ENCODE measurements around the gene FLYWCH1.

FLYWCH1 gene

DNA sequence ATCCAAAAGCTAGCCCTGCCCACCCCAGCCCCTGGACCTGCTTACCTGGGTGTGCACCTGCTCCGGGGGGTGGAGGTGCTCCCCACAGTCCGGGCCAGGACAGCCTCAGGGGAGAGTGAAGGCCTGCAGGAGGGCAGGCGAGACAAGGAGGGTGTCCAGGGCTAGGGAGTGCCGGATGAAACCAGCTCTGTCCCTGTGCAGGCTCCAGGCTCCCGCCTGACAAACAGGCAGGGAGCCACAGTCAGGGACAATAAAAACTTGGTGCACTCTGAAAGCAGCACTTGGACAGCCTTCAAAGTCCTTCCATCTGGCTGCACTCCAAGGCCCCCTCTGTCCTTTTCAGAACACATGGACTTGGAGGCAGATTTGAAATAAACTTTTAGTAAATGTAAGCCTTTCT lies 61.4 kb downstream of the FLYWCH1 start:
- peak overlapping the region in 7 of 11 experiments; percentile 3 to 66 (median 55); a peak in 13 of 22 replicates for H3K27ac ChIP-seq
- no peaks in the 10 kb centered on the region for H3K27me3 ChIP-seq
- H3K4me2 ChIP-seq, result peak overlapping the region; percentile 92 to 99 (median 96)
- H4K20me1 ChIP-seq, result peaks cover 39 to 96% (median 86%) of the 10 kb centered on the region in 11 experiments
- peaks cover 0 to 73% (median 34%) of the 10 kb centered on the region in 11 experiments; a peak in 12 of 22 replicates for H3K36me3 ChIP-seq
- H3K4me3 ChIP-seq, result peak overlapping the region in 7 of 10 experiments; percentile 77 to 98 (median 93); a peak in 14 of 20 replicates
- H3K9ac ChIP-seq, result peak overlapping the region in 8 of 11 experiments; percentile 33 to 92 (median 88); a peak in 17 of 22 replicates
- no peaks in the 10 kb centered on the region for H3K9me3 ChIP-seq (replicated peaks in 1 of 11)
- H3K4me1 ChIP-seq, result peaks cover 63 to 91% (median 89%) of the 10 kb centered on the region in 10 experiments
- no peak for TF ChIP-seq Cebpa-rat (IDR thresholded peaks at IDR 0.05)

DNA sequence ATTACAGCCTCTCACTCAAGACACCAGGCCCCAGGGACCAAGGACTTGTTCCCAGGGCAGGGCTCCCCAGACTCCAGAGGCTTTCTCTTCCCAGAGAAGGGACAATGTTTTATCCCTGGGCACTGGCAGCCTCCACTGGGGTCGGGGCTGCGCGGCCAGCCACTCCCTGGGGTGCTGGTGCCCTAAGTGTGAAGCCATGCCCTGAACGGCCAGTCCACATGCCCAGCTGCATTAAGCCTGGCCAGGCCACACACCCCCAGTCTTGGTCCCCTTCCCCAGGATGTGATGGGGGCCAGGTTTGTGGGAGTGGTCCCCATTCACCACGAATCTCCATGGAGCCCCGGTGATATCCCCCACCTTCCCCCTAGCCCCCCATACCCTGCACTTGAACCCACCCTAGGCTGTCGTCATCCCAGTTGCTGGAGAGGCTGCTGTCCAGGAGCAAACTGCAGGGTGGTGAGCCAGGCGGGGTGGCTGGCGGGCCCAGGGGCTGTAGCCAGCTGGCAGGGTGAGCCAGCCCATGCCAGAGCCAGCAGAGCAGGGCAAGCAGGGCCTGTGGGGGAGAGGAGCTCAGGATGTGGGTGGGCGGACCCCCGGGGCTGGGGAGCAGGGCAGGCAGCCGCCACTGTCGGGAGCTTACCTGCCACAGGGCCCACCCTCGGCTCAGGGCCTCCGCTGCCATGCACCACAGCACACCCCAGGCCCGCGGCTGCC lies 62.0 kb downstream of the FLYWCH1 start:
- Histone ChIP-seq H3K27ac (peak overlapping the region in 7 of 11 experiments; percentile 3 to 66 (median 55); a peak in 12 of 22 replicates), H3K36me3 (peaks cover 0 to 79% (median 38%) of the 10 kb centered on the region in 11 experiments; a peak in 12 of 22 replicates), H3K4me2 (peak overlapping the region; percentile 92 to 99 (median 96)), H3K9ac (peak overlapping the region in 9 of 11 experiments; percentile 2 to 92 (median 88); a peak in 17 of 22 replicates), H3K9me3 (replicated peaks in 1 of 11) (no peaks in the 10 kb centered on the region), H3K4me3 (peak overlapping the region in 7 of 10 experiments; percentile 17 to 98 (median 93); a peak in 14 of 20 replicates), H4K20me1 (peaks cover 39 to 93% (median 85%) of the 10 kb centered on the region in 11 experiments), H3K4me1 (peaks cover 57 to 89% (median 89%) of the 10 kb centered on the region in 10 experiments), H3K27me3 (no peaks in the 10 kb centered on the region)
- TF ChIP-seq Cebpa-rat (IDR thresholded peaks at IDR 0.05), result no peak

DNA sequence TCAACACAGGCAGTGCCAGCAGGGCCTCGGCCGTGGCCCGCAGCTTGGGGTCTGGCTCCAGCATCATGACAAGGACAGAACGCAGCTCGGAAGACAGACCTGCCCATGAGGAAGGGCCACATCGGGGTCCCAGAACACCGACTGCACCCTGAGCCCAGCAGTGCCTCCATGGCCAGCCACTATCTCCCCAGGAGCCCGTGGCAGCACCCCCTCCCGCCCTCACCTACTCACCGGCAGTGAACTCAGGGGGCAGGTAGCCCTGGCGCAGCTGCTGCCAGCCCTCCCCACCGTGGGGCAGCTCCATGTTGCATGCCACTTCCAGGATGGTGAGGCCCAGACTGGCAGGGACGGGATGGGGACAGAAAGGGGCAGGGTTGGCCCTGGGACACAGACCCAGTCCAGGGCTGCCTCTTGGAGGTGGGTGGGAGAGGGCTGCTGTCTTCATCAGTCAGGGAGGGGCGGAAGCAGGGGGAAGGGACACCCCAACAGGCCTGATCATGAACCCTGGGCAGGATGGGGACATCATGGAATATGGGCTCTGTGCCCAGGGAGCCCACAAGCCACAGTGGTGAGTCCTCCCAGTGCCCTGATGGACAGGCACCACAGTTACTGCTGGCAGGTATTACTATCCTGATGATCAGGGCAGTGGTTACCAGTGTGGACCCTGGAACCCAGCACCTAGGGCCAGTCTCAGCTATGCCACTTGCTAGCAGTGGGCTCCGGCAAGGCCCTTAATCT lies 62.8 kb downstream of the FLYWCH1 start:
- Histone ChIP-seq H3K4me2 (peak overlapping the region; percentile 92 to 99 (median 96)), H3K4me1 (peaks cover 59 to 95% (median 94%) of the 10 kb centered on the region in 10 experiments), H3K27me3 (no peaks in the 10 kb centered on the region), H3K4me3 (peak overlapping the region in 7 of 10 experiments; percentile 17 to 98 (median 93); a peak in 12 of 20 replicates), H3K9me3 (replicated peaks in 1 of 11) (no peaks in the 10 kb centered on the region), H3K36me3 (peaks cover 0 to 79% (median 40%) of the 10 kb centered on the region in 11 experiments; a peak in 12 of 22 replicates), H4K20me1 (peaks cover 39 to 90% (median 84%) of the 10 kb centered on the region in 11 experiments), H3K27ac (peak overlapping the region in 7 of 11 experiments; percentile 3 to 66 (median 55); a peak in 11 of 22 replicates), H3K9ac (peak overlapping the region in 9 of 11 experiments; percentile 2 to 92 (median 86); a peak in 15 of 22 replicates)
- TF ChIP-seq Cebpa-rat (IDR thresholded peaks at IDR 0.05), result no peak

DNA sequence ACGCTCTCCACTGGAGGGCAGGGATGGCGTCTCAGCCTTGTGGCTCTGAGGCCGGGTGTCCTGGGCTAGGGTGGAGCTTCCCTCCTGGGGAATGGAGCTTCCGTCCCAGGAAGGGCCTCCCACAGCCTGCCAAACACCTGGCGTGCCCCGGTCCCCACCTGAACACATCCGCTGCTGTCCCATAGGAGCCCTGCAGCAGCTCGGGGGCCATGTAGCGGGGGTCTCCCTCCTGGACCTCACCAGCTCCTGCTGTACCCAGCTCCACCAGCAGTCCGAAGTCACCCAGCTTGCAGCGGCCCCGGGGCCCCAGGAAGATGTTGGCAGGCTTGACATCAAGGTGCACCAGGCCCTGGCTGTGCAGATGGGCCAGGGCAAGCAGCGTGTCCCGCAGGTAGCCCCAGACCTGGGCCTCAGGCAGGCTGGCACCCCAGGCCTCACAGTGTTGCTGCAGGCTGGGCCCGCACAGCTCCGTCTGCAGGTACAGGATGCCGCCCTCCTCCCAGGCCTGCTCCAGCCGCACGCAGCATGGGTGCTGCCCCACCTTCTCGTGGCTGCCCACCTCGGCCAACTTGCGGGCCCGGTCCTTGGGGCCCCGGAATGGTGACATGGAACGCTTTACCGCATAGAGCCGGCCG lies 63.5 kb downstream of the FLYWCH1 start:
- Histone ChIP-seq H3K4me1 (peaks cover 62 to 96% (median 96%) of the 10 kb centered on the region in 10 experiments), H3K27ac (peak overlapping the region in 2 of 11 experiments; percentile 58 to 65; a peak in 2 of 22 replicates), H4K20me1 (peaks cover 38 to 85% (median 80%) of the 10 kb centered on the region in 11 experiments), H3K4me2 (peak overlapping the region; percentile 92 to 99 (median 96); a peak in 21 of 22 replicates), H3K9ac (peak overlapping the region in 8 of 11 experiments; percentile 33 to 92 (median 87); a peak in 11 of 22 replicates), H3K27me3 (no peaks in the 10 kb centered on the region), H3K36me3 (peaks cover 0 to 79% (median 40%) of the 10 kb centered on the region in 11 experiments; a peak in 12 of 22 replicates), H3K4me3 (peak overlapping the region in 3 of 10 experiments; percentile 10 to 77 (median 14); a peak in 2 of 20 replicates), H3K9me3 (replicated peaks in 1 of 11) (no peaks in the 10 kb centered on the region)
- TF ChIP-seq Cebpa-rat (IDR thresholded peaks at IDR 0.05), result no peak

DNA sequence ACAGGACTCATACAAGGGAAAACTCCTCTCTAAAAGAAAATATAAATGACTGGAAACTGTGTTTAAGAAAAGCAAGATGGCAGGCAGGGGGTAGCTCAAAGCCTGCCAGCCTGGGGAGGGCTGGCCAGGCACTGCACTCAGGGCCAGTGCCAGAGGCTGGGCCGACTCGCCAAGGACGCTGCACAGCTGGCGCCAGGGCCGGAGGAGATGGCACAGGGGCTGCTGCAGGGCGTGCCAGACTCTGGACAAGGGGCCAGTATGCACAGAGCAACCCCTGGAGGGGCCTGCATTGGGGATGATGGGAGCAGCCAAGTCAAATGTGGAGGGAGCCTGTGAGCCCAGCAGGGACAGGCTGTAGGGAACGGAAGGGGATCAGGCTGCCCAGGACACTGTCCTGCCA lies 64.5 kb downstream of the FLYWCH1 start:
- Histone ChIP-seq H4K20me1 (peaks cover 29 to 76% (median 71%) of the 10 kb centered on the region in 11 experiments), H3K27ac (0 out of 22 replicates have a peak overlapping the region, but pooled peaks of 1 of the 11 experiments have one; percentile 12), H3K4me3 (0 out of 20 replicates have a peak overlapping the region, but pooled peaks of 1 of the 10 experiments have one; percentile 3), H3K4me2 (peak overlapping the region in 9 of 11 experiments; percentile 92 to 99 (median 96); a peak in 18 of 22 replicates), H3K27me3 (no peaks in the 10 kb centered on the region), H3K9ac (peak overlapping the region in 5 of 11 experiments; percentile 0 to 92 (median 88); a peak in 8 of 22 replicates), H3K4me1 (peaks cover 58 to 94% (median 92%) of the 10 kb centered on the region in 10 experiments), H3K9me3 (replicated peaks in 1 of 11) (no peaks in the 10 kb centered on the region), H3K36me3 (peaks cover 0 to 73% (median 40%) of the 10 kb centered on the region in 11 experiments; a peak in 12 of 22 replicates)
- TF ChIP-seq Cebpa-rat (IDR thresholded peaks at IDR 0.05), result no peak

DNA sequence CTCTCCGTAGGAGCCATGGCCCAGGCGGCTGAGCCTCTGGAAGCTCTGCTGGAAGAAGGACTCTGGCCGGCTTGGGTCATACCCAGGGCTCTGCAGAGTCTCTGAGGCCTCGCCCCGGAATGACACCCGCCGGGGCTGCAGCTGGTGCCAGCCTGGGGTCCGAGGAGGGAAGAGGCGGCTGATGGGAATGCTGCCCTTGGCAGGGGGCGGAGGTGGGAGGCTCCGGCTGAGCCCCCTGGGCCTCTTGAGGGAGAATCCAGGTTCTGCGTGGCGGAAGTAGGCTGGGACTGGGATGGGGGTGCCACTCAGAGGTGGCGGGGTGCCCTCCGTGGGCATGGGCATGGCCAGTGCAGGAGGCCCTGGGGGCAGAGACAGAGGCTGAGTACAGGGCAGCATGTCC lies 64.9 kb downstream of the FLYWCH1 start:
- peaks cover 0 to 69% (median 40%) of the 10 kb centered on the region in 11 experiments; a peak in 12 of 22 replicates for H3K36me3 ChIP-seq

DNA sequence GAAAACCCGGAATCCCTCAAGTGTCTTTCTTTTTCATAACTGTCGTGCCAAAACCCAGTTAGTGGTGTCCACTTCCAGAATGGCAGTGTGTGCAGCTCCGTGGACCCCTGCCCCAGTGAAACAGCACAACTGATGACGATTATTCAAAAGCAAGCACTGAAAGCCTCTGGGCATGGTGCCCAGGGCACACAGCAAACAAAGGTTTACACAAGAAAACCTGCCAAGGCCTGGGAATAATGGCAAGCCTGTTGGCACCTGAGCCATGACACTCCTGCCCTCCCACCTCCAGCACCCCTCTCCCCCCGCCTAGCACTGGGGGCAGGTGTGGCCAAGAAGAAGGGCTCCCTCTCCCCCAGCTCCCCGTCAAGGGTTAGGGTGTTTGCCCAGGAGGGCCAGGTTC lies 65.7 kb downstream of the FLYWCH1 start:
- H3K36me3 ChIP-seq, result peaks cover 0 to 61% (median 40%) of the 10 kb centered on the region in 11 experiments; a peak in 12 of 22 replicates
- H3K4me2 ChIP-seq, result peak overlapping the region in 9 of 11 experiments; percentile 13 to 99 (median 96); a peak in 16 of 22 replicates
- H4K20me1 ChIP-seq, result peaks cover 16 to 64% (median 58%) of the 10 kb centered on the region in 11 experiments; a peak in 21 of 22 replicates
- no peak for TF ChIP-seq Cebpa-rat (IDR thresholded peaks at IDR 0.05)
- 0 out of 22 replicates have a peak overlapping the region, but pooled peaks of 1 of the 11 experiments have one; percentile 15 for H3K27ac ChIP-seq
- peaks cover 50 to 94% (median 92%) of the 10 kb centered on the region in 10 experiments for H3K4me1 ChIP-seq
- no peaks in the 10 kb centered on the region for H3K9me3 ChIP-seq (replicated peaks in 1 of 11)
- H3K27me3 ChIP-seq, result no peaks in the 10 kb centered on the region
- H3K9ac ChIP-seq, result peak overlapping the region in 7 of 11 experiments; percentile 8 to 88 (median 31); a peak in 7 of 22 replicates
- no peak overlapping the region for H3K4me3 ChIP-seq

More for the DNA sequence above, 64.9 kb downstream of the FLYWCH1 start:
- Histone ChIP-seq H3K4me3 (no peak overlapping the region), H3K4me1 (peaks cover 57 to 94% (median 92%) of the 10 kb centered on the region in 10 experiments), H3K27ac (0 out of 22 replicates have a peak overlapping the region, but pooled peaks of 1 of the 11 experiments have one; percentile 12), H3K27me3 (no peaks in the 10 kb centered on the region), H3K9ac (peak overlapping the region in 5 of 11 experiments; percentile 44 to 92 (median 88); a peak in 5 of 22 replicates), H4K20me1 (peaks cover 24 to 71% (median 66%) of the 10 kb centered on the region in 11 experiments), H3K4me2 (peak overlapping the region in 9 of 11 experiments; percentile 92 to 99 (median 96); a peak in 17 of 22 replicates), H3K9me3 (replicated peaks in 1 of 11) (no peaks in the 10 kb centered on the region)
- no peak for TF ChIP-seq Cebpa-rat (IDR thresholded peaks at IDR 0.05)
